Keratinocyte (primary cell): ENCODE measurements around the gene CIBAR2. TPM values are rescaled to one million over a fixed set of nuclear protein-coding genes. Genes with fewer than 3 reads are reported as not detected.

Experiments used
- DNase-seq: peaks from one replicate; pipeline ENCODE4 v3.0.0-alpha.2; 2011; ENCODE audit warnings: low read depth, missing footprints, low spot score
- FAIRE-seq: peaks from 2 replicates; lab custom pipeline; 2011; peaks lifted over from hg19 to GRCh38; lab: Jason Lieb, UNC
- H2AFZ ChIP-seq: 2 replicates; pipeline ENCODE4 v1.6.0; 2012; ENCODE audit warnings: low read length, control low read depth, inconsistent platforms; ENCODE audit not compliant: control insufficient read depth
- H3K27ac ChIP-seq: 2 replicates; pipeline ENCODE4 v1.5.1; 2011; ENCODE audit warnings: low read length; ENCODE audit not compliant: control insufficient read depth, insufficient read depth
- H3K27me3 ChIP-seq: 3 replicates; pipeline ENCODE4 v1.6.0; 2011; ENCODE audit warnings: low read length; ENCODE audit not compliant: control insufficient read depth, insufficient read depth; ENCODE audit errors: extremely low read depth
- H3K36me3 ChIP-seq, 2 experiments: 2 replicates in 1 of 2; 3 replicates in 1 of 2; pipeline ENCODE4 v1.5.1; 2011; ENCODE audit warnings: low read length in 2 of 2, mild to moderate bottlenecking in 1 of 2; ENCODE audit not compliant: control insufficient read depth in 2 of 2, insufficient read depth in 2 of 2; ENCODE audit errors: extremely low read depth in 1 of 2
- H3K4me1 ChIP-seq: 3 replicates; pipeline ENCODE4 v1.5.1; 2011; ENCODE audit warnings: low read length; ENCODE audit not compliant: control insufficient read depth, insufficient read depth; ENCODE audit errors: extremely low read depth
- H3K4me2 ChIP-seq: 3 replicates; pipeline ENCODE4 v1.6.0; 2011; ENCODE audit warnings: low read depth, low read length; ENCODE audit not compliant: control insufficient read depth, insufficient read depth; ENCODE audit errors: extremely low read depth
- H3K4me3 ChIP-seq, 3 experiments: fragments of 200-600 bp in 1 of 3; sonication (generic) in 1 of 3; 2 replicates in 2 of 3; 3 replicates in 1 of 3; pipeline ENCODE4 v1.5.1; 2011 to 2016; ENCODE audit warnings: low read length in 3 of 3, mild to moderate bottlenecking in 3 of 3, control low read depth in 2 of 3, inconsistent platforms in 1 of 3, low read depth in 1 of 3, mixed read lengths in 1 of 3, mixed run types in 1 of 3, moderate library complexity in 1 of 3; ENCODE audit not compliant: control insufficient read depth in 2 of 3, insufficient read depth in 2 of 3; ENCODE audit errors: extremely low read depth in 1 of 3
- H3K79me2 ChIP-seq: 2 replicates; pipeline ENCODE4 v1.6.0; 2012; ENCODE audit warnings: low read length; ENCODE audit not compliant: control insufficient read depth, insufficient read depth
- H3K9ac ChIP-seq: 3 replicates; pipeline ENCODE4 v1.6.0; 2011; ENCODE audit warnings: low read length; ENCODE audit not compliant: control insufficient read depth, insufficient read depth; ENCODE audit errors: extremely low read depth
- H3K9me1 ChIP-seq: 3 replicates; pipeline ENCODE4 v1.6.0; 2011; ENCODE audit warnings: low read length; ENCODE audit not compliant: control insufficient read depth, insufficient read depth; ENCODE audit errors: extremely low read depth
- H3K9me3 ChIP-seq: 2 replicates; pipeline ENCODE4 v1.5.1; 2012; ENCODE audit warnings: low read depth, low read length; ENCODE audit not compliant: control insufficient read depth
- H4K20me1 ChIP-seq: 3 replicates; pipeline ENCODE4 v1.6.0; 2011; ENCODE audit warnings: low read length; ENCODE audit not compliant: control insufficient read depth, insufficient read depth; ENCODE audit errors: extremely low read depth
- EZH2 ChIP-seq: IDR thresholded peaks from one replicate; pipeline ENCODE4 v1.6.1; 2012; ENCODE audit warnings: inconsistent platforms, mild to moderate bottlenecking, low read length, moderate library complexity
- dilution Hi-C: fragments of 300-500 bp; cut with MboI; formaldehyde crosslinking; loops from one replicate; pipeline ENCODE4 v1.7.0; 2020; ENCODE audit warnings: low sequenced_read_pairs; ENCODE audit not compliant: extremely low pct_ligation_motif_present
- polyA plus RNA-seq, 5 experiments: library from polyadenylated mRNA; depleted of rRNA in 3 of 5; stranded (reverse) in 3 of 5; stranded (forward) in 1 of 5; unstranded in 1 of 5; fragments of >200 nt; gene quantifications; 1 replicate in 1 of 5; 2 replicates in 3 of 5; 3 replicates in 1 of 5; pipeline versions ENCODE4 v1.2.1 to v1.2.3, GENCODE V29; 2011 to 2012; ENCODE audit warnings: missing spikeins in 2 of 5, low read depth in 1 of 5, low replicate concordance in 1 of 5
- TF ChIP-seq, protein P1 (sequence below), 3 experiments: IDR thresholded peaks in 1 of 3; conservative IDR thresholded peaks in 1 of 3; optimal IDR thresholded peaks in 1 of 3; 2 replicates in 2 of 3; 3 replicates in 1 of 3; pipeline versions ENCODE3 to v1.5.1; 2011; ENCODE audit warnings: low read length in 3 of 3, mild to moderate bottlenecking in 3 of 3, moderate library complexity in 2 of 3, control low read depth in 1 of 3, inconsistent platforms in 1 of 3; ENCODE audit not compliant: insufficient read depth in 2 of 3; ENCODE audit errors: extremely low read depth in 1 of 3

CIBAR2 gene
- polyA plus RNA-seq, 1 donor (not counting 4 experiments of a cell fraction or from before 2014, with no cell fraction given) = not detected

DNA sequence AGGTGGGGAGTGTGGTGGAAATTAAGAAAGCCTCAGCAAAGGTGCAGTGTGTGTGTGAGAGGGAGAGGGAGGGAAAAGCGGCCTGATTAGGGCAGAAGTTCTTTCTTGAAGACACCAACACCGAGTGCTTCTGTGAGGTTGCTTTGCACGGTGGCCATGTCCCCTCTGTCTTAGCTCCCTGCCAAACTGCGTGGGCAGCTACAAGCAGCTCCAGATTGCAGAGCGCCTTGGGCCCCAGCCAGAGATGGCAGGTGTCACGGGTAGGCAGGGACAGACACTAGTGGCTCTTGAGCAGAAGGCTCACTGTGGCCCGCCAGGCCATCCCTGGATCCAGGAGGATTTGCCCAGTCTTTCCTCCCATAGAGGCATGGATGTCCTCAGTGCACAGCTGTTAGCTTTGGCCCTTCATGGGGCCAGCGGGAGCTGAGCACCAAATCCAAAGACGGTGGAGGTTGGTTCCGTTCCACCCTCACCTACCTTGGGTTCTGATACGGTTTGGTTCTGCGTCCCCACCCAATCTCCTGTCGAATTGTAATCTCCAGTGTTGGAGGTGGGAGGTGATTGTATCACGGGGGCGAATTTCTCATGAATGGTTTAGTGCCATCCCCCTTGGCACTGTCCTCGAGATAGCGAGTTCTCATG, 63.2 kb downstream of the CIBAR2 start:
- no peaks in the 10 kb centered on the region for H4K20me1 ChIP-seq
- no peak overlapping the region for H2AFZ ChIP-seq

More for the DNA sequence above, 63.2 kb downstream of the CIBAR2 start:
- Histone ChIP-seq H3K27me3 (peaks cover 8% of the 10 kb centered on the region), H3K36me3 (no peaks in the 10 kb centered on the region), H3K79me2 (no peaks in the 10 kb centered on the region), H3K9me1 (no peaks in the 10 kb centered on the region), H3K4me3 (no peak overlapping the region), H3K9ac (no peak overlapping the region), H3K9me3 (no peaks in the 10 kb centered on the region), H3K27ac (no peak overlapping the region), H3K4me2 (no peak overlapping the region), H3K4me1 (no peaks in the 10 kb centered on the region)
- FAIRE-seq (no peak), DNase-seq (no peak)
- dilution Hi-C loops = no loop called here
- no peak for TF ChIP-seq EZH2
- TF ChIP-seq, protein P1, sequence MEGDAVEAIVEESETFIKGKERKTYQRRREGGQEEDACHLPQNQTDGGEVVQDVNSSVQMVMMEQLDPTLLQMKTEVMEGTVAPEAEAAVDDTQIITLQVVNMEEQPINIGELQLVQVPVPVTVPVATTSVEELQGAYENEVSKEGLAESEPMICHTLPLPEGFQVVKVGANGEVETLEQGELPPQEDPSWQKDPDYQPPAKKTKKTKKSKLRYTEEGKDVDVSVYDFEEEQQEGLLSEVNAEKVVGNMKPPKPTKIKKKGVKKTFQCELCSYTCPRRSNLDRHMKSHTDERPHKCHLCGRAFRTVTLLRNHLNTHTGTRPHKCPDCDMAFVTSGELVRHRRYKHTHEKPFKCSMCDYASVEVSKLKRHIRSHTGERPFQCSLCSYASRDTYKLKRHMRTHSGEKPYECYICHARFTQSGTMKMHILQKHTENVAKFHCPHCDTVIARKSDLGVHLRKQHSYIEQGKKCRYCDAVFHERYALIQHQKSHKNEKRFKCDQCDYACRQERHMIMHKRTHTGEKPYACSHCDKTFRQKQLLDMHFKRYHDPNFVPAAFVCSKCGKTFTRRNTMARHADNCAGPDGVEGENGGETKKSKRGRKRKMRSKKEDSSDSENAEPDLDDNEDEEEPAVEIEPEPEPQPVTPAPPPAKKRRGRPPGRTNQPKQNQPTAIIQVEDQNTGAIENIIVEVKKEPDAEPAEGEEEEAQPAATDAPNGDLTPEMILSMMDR (optimal IDR thresholded peaks at IDR 0.05 in 1 of 3, IDR thresholded peaks at IDR 0.05 in 1 of 3, conservative IDR thresholded peaks at IDR 0.05 in 1 of 3; ENCODE audit: extremely low read depth in 1 of 3, insufficient read depth in 2 of 3, low read length in 3 of 3) = no peak

Other genes with a start within 250 kb of the CIBAR2 start
- gene ZDHHC7, start 100.9 kb downstream of the CIBAR2 start, polyA plus RNA-seq = 36.1 to 58.9 TPM (median 37.8 TPM) in 3 replicates
- gene KIAA0513, start 84.7 kb downstream of the CIBAR2 start, polyA plus RNA-seq = 2.6 to 3.6 TPM (median 3.3 TPM) in 3 replicates